GM12878 (cell line): ENCODE results near the gene AGTPBP1. TPM values are rescaled to one million over a fixed set of nuclear protein-coding genes. Genes with fewer than 3 reads are reported as not detected.

ENCODE experiments used
- ATAC-seq: fragments of 200-7000 bp; cut with Tn5 transposase; 3 replicates; pipeline ENCODE4 v1.9.1; 2020; ENCODE audit warnings: mild to moderate bottlenecking, moderate library complexity
- BruUV-seq: library from RNA; stranded (reverse); fragments of 400-500 nt; replicated peaks from 2 replicates; lab custom pipeline; 2021; lab: Mats Ljungman, UMichigan
- CTCF ChIA-PET: fragments of 300-600 bp; sonication (Branson Sonifier 250); formaldehyde crosslinking; extraction: SDS; loops from one replicate; lab custom pipeline; 2021; ENCODE audit warnings: inconsistent platforms; lab: Yijun Ruan, JAX
- POLR2A ChIA-PET: fragments of 350-600 bp; formaldehyde crosslinking; extraction: SDS; loops from one replicate; lab custom pipeline; 2021; ENCODE audit warnings: inconsistent platforms; lab: Charles Lee
- RAD21 ChIA-PET: fragments of 300-600 bp; sonication (Branson Sonifier 250); formaldehyde crosslinking; loops from one replicate; lab custom pipeline; 2023; ENCODE audit warnings: antibody characterized with exemption; ENCODE audit not compliant: unreplicated experiment; lab: Charles Lee
- SMC1A ChIA-PET: fragments of 300-600 bp; sonication (Branson Sonifier 250); formaldehyde crosslinking; loops from one replicate; lab custom pipeline; 2023; ENCODE audit not compliant: unreplicated experiment, uncharacterized antibody; lab: Charles Lee
- DNase-seq: peaks from one replicate; pipeline ENCODE4 v3.0.0-alpha.2; 2011; ENCODE audit warnings: low read depth, low spot score
- FAIRE-seq: peaks from 3 replicates; lab custom pipeline; 2011; peaks lifted over from hg19 to GRCh38; lab: Jason Lieb, UNC
- H2AFZ ChIP-seq: 2 replicates; pipeline ENCODE4 v1.6.0; 2011; ENCODE audit warnings: low read depth, low read length, control low read depth; ENCODE audit not compliant: control insufficient read depth
- H3K27ac ChIP-seq: 2 replicates; pipeline ENCODE4 v1.5.1; 2011; ENCODE audit warnings: control low read depth; ENCODE audit not compliant: control insufficient read depth, insufficient read depth
- H3K27me3 ChIP-seq, 2 experiments: replicated peaks in 1 of 2; 2 replicates each; pipeline versions ENCODE4 v1.6.0 to v1.6.1; 2011; ENCODE audit warnings: low read length in 1 of 2; ENCODE audit not compliant: control insufficient read depth in 2 of 2, insufficient read depth in 2 of 2
- H3K36me3 ChIP-seq, 2 experiments: 2 replicates each; pipeline ENCODE4 v1.5.1; 2011; ENCODE audit warnings: low read length in 1 of 2; ENCODE audit not compliant: control insufficient read depth in 2 of 2, insufficient read depth in 2 of 2
- H3K4me1 ChIP-seq: 2 replicates; pipeline ENCODE4 v1.6.1; 2011; ENCODE audit warnings: mild to moderate bottlenecking, low read length, moderate library complexity, mixed read lengths; ENCODE audit not compliant: control insufficient read depth, insufficient read depth
- H3K4me2 ChIP-seq: 2 replicates; pipeline ENCODE4 v1.6.0; 2011; ENCODE audit warnings: control low read depth; ENCODE audit not compliant: control insufficient read depth, insufficient read depth
- H3K4me3 ChIP-seq: fragments of 200-600 bp; sonication (generic); 2 replicates; pipeline ENCODE4 v1.5.1; 2016
- H3K79me2 ChIP-seq: 2 replicates; pipeline ENCODE4 v1.6.0; 2011; ENCODE audit warnings: low read length; ENCODE audit not compliant: control insufficient read depth, insufficient read depth
- H3K9ac ChIP-seq: 2 replicates; pipeline ENCODE4 v1.8.0; 2011; ENCODE audit warnings: low read length, control low read depth, mixed read lengths; ENCODE audit not compliant: control insufficient read depth, insufficient read depth
- H3K9me3 ChIP-seq: replicated peaks from 3 replicates; pipeline ENCODE4 v1.5.1; 2011; ENCODE audit warnings: mild to moderate bottlenecking, low read length; ENCODE audit not compliant: control insufficient read depth, insufficient read depth
- H4K20me1 ChIP-seq: 2 replicates; pipeline ENCODE4 v1.6.0; 2011; ENCODE audit not compliant: control insufficient read depth, insufficient read depth
- CBX3 ChIP-seq: fragments of 200-600 bp; sonication (generic); IDR thresholded peaks from 2 replicates; pipeline ENCODE4 v1.6.1; 2016; ENCODE audit warnings: low read depth, borderline replicate concordance
- HCFC1 ChIP-seq: fragments of 150-350 bp; IDR thresholded peaks from 2 replicates; pipeline ENCODE4 v1.6.1; 2014; ENCODE audit warnings: low read length
- KDM1A ChIP-seq: fragments of 200-600 bp; sonication (generic); IDR thresholded peaks from 2 replicates; pipeline ENCODE4 v1.6.1; 2016; ENCODE audit warnings: borderline replicate concordance
- NR2C2 ChIP-seq: IDR thresholded peaks from 2 replicates; pipeline ENCODE4 v1.6.1; 2011; ENCODE audit warnings: borderline replicate concordance, low read depth; ENCODE audit not compliant: control insufficient read depth, insufficient read length
- NR2F1 ChIP-seq: fragments of 450-650 bp; conservative IDR thresholded peaks from 2 replicates; pipeline ENCODE4 v1.6.1; 2017; ENCODE audit warnings: mild to moderate bottlenecking
- SIX5 ChIP-seq: IDR thresholded peaks from 2 replicates; pipeline ENCODE4 v1.6.1; 2011; ENCODE audit warnings: mild to moderate bottlenecking, low read depth, low read length, moderate library complexity; ENCODE audit not compliant: severe bottlenecking
- WGBS: methylation state at CpG from one replicate; pipeline ENCODE4 v1.1.6; 2016; ENCODE audit warnings: low lambda C conversion rate; ENCODE audit not compliant: insufficient replicate concordance, insufficient coverage; ENCODE audit errors: missing lambda C conversion rate; 5-methylcytosine and 5-hydroxymethylcytosine counted together
- in situ Hi-C: fragments of 300-500 bp; cut with MboI; formaldehyde crosslinking; loops from 9 replicates; pipeline ENCODE4 v1.14.3; 2018; ENCODE audit warnings: mixed read lengths
- intact Hi-C: fragments of 100-400 bp; cut with micrococcal nuclease; formaldehyde crosslinking; loops from one replicate; pipeline ENCODE4 v1.14.2; 2022; ENCODE audit not compliant: unreplicated experiment
- polyA plus RNA-seq, 11 experiments: library from polyadenylated mRNA; depleted of rRNA in 4 of 11; unstranded in 6 of 11; stranded (reverse) in 5 of 11; fragments of >200 nt; fragmentation: Nextera tagmentation in 4 of 11; fragmentation: Illumina TruSeq in 1 of 11; extraction: Ambion mirVana in 4 of 11; extraction: Trizol in 1 of 11; gene quantifications; 1 replicate in 1 of 11; 2 replicates in 10 of 11; pipeline versions ENCODE4 v1.2.1 to v1.2.3, GENCODE V29; 2011 to 2016; ENCODE audit warnings: inconsistent platforms in 2 of 11, missing spikeins in 2 of 11, low read depth in 1 of 11
- total RNA-seq, 4 experiments: library from RNA; depleted of rRNA in 3 of 4; stranded (reverse); fragments of >200 nt in 3 of 4; fragmentation: Illumina TruSeq in 1 of 4; extraction: Trizol in 1 of 4; gene quantifications; 2 replicates each; pipeline versions ENCODE4 v1.2.1 to v1.2.3, GENCODE V29; 2013 to 2021
- TF ChIP-seq, protein P1 (sequence below): IDR thresholded peaks from 2 replicates; pipeline ENCODE4 v1.6.1; 2012; ENCODE audit warnings: low read length, inconsistent platforms
- TF ChIP-seq, protein P2 (sequence below): fragments of 450-650 bp; formaldehyde crosslinking; IDR thresholded peaks from 2 replicates; pipeline ENCODE4 v1.4.0; 2020; ENCODE audit warnings: mild to moderate bottlenecking, moderate library complexity
- TF ChIP-seq, protein P3 (sequence below): fragments of 150-350 bp; IDR thresholded peaks from 2 replicates; pipeline ENCODE4 v1.6.1; 2016; ENCODE audit warnings: low read depth, low read length

The AGTPBP1 gene
- total and polyA plus RNA-seq, 10 of the 15 experiments (the other 5 are each of a cell fraction or from before 2014, with no cell fraction given), result 6.1 to 35.2 (median 20.0) TPM

DNA sequence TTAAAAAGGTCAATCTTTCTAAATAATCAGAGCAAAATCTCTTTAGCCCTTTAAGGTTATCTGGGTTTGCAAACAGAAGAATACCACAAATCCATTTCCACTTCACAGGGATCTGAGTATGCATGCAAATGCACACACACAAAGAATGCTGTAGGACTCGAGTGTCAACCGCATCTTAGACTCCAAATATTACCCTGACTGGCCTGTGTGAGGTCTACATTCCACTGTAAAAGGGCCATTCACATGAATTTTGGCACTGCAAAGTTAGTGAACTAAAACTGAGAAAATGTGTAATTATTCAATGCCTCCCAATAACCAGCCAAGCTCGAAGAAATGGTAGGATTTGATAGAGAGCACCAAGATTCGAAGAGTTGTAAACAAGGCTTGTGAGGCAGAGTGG, 199.9 kb downstream of the AGTPBP1 start:
- no peak overlapping the region for H3K9ac ChIP-seq
- CTCF ChIA-PET, result no interaction called here
- in situ Hi-C loops (no loop called here), intact Hi-C loops (no loop called here)
- BruUV-seq, result no TSS peak
- no peaks in the 10 kb centered on the region for H3K9me3 ChIP-seq
- DNase-seq (no peak), ATAC-seq (no peak), FAIRE-seq (no peak)
- RAD21 ChIA-PET, result interaction anchor here (1.8 kb wide), 1 partner anchor 68 kb away, joined by 5 read pairs; no protein-coding TSS in a partner anchor
- no peaks in the 10 kb centered on the region for H3K79me2 ChIP-seq
- H2AFZ ChIP-seq, result no peak overlapping the region
- H3K27ac ChIP-seq, result no peak overlapping the region
- no peaks in the 10 kb centered on the region for H3K36me3 ChIP-seq
- H4K20me1 ChIP-seq, result no peaks in the 10 kb centered on the region
- WGBS, result 77% methylated on average over 4 of the region's 4 CpGs
- no peak overlapping the region for H3K4me2 ChIP-seq
- no peaks in the 10 kb centered on the region for H3K4me1 ChIP-seq
- TF ChIP-seq KDM1A, result no peak
- TF ChIP-seq NR2C2, result no peak
- TF ChIP-seq, protein P1, sequence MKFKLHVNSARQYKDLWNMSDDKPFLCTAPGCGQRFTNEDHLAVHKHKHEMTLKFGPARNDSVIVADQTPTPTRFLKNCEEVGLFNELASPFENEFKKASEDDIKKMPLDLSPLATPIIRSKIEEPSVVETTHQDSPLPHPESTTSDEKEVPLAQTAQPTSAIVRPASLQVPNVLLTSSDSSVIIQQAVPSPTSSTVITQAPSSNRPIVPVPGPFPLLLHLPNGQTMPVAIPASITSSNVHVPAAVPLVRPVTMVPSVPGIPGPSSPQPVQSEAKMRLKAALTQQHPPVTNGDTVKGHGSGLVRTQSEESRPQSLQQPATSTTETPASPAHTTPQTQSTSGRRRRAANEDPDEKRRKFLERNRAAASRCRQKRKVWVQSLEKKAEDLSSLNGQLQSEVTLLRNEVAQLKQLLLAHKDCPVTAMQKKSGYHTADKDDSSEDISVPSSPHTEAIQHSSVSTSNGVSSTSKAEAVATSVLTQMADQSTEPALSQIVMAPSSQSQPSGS, result no peak
- TF ChIP-seq NR2F1, result no peak
- no peaks in the 10 kb centered on the region for H3K27me3 ChIP-seq
- no peak overlapping the region for H3K4me3 ChIP-seq
- POLR2A ChIA-PET, result no interaction called here
- SMC1A ChIA-PET, result no interaction called here

DNA sequence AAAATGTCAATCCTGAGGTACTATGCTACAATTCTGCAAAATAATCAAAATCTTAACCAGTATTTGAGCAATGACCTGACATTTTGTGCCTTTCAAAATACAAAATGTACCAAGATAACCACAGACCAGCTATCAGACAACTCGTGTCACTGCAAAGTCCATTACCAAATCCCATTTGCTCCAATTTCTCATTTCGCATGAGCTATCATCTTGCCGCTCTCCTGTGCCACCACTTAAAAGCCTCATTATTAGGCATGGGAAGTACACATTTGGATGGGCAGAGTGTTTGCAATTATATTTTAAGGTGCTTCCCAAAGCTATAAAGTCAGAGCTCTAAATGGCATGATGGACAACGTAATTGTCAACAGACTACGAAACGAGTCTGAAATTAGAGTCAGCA, 205.2 kb downstream of the AGTPBP1 start:
- Histone ChIP-seq H3K36me3 (no peaks in the 10 kb centered on the region), H3K9ac (no peak overlapping the region), H2AFZ (no peak overlapping the region), H3K4me3 (no peak overlapping the region), H3K27ac (no peak overlapping the region), H3K4me1 (no peaks in the 10 kb centered on the region), H3K79me2 (no peaks in the 10 kb centered on the region), H3K4me2 (no peak overlapping the region), H3K27me3 (no peaks in the 10 kb centered on the region), H4K20me1 (no peaks in the 10 kb centered on the region), H3K9me3 (no peaks in the 10 kb centered on the region)
- BruUV-seq, result no TSS peak
- no peak for DNase-seq
- ChIA-PET SMC1A (no interaction called here), CTCF (interaction anchor here (1.4 kb wide), 1 partner anchor 74 kb away, joined by 3 read pairs; no protein-coding TSS in a partner anchor), POLR2A (no interaction called here), RAD21 (no interaction called here)
- in situ Hi-C loops (no loop called here), intact Hi-C loops (no loop called here)
- no peak for FAIRE-seq
- no peak for ATAC-seq
- WGBS, result 71% methylated on average over 6 of the region's 6 CpGs
- TF ChIP-seq HCFC1 (no peak), SIX5 (no peak), CBX3 (no peak)
- TF ChIP-seq, protein P2, sequence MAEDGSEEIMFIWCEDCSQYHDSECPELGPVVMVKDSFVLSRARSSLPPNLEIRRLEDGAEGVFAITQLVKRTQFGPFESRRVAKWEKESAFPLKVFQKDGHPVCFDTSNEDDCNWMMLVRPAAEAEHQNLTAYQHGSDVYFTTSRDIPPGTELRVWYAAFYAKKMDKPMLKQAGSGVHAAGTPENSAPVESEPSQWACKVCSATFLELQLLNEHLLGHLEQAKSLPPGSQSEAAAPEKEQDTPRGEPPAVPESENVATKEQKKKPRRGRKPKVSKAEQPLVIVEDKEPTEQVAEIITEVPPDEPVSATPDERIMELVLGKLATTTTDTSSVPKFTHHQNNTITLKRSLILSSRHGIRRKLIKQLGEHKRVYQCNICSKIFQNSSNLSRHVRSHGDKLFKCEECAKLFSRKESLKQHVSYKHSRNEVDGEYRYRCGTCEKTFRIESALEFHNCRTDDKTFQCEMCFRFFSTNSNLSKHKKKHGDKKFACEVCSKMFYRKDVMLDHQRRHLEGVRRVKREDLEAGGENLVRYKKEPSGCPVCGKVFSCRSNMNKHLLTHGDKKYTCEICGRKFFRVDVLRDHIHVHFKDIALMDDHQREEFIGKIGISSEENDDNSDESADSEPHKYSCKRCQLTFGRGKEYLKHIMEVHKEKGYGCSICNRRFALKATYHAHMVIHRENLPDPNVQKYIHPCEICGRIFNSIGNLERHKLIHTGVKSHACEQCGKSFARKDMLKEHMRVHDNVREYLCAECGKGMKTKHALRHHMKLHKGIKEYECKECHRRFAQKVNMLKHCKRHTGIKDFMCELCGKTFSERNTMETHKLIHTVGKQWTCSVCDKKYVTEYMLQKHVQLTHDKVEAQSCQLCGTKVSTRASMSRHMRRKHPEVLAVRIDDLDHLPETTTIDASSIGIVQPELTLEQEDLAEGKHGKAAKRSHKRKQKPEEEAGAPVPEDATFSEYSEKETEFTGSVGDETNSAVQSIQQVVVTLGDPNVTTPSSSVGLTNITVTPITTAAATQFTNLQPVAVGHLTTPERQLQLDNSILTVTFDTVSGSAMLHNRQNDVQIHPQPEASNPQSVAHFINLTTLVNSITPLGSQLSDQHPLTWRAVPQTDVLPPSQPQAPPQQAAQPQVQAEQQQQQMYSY (CRISPR knock-in tag), result no peak
- TF ChIP-seq, protein P3, sequence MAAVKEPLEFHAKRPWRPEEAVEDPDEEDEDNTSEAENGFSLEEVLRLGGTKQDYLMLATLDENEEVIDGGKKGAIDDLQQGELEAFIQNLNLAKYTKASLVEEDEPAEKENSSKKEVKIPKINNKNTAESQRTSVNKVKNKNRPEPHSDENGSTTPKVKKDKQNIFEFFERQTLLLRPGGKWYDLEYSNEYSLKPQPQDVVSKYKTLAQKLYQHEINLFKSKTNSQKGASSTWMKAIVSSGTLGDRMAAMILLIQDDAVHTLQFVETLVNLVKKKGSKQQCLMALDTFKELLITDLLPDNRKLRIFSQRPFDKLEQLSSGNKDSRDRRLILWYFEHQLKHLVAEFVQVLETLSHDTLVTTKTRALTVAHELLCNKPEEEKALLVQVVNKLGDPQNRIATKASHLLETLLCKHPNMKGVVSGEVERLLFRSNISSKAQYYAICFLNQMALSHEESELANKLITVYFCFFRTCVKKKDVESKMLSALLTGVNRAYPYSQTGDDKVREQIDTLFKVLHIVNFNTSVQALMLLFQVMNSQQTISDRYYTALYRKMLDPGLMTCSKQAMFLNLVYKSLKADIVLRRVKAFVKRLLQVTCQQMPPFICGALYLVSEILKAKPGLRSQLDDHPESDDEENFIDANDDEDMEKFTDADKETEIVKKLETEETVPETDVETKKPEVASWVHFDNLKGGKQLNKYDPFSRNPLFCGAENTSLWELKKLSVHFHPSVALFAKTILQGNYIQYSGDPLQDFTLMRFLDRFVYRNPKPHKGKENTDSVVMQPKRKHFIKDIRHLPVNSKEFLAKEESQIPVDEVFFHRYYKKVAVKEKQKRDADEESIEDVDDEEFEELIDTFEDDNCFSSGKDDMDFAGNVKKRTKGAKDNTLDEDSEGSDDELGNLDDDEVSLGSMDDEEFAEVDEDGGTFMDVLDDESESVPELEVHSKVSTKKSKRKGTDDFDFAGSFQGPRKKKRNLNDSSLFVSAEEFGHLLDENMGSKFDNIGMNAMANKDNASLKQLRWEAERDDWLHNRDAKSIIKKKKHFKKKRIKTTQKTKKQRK, result no peak
